SK-N-SH (cell line): Measurements from ENCODE around the gene TRMU. TPM values are rescaled to one million over a fixed set of nuclear protein-coding genes. Genes with fewer than 3 reads are reported as not detected.

ENCODE experiments used
- CTCF ChIA-PET: fragments of 300-600, 350-600 bp; formaldehyde crosslinking; extraction: SDS; loops from one replicate; lab custom pipeline; 2021; lab: Yijun Ruan, JAX
- POLR2A ChIA-PET: fragments of 350-600 bp; sonication (Branson Sonifier 250); formaldehyde crosslinking; extraction: SDS; loops from one replicate; lab custom pipeline; 2020; ENCODE audit warnings: antibody characterized with exemption, inconsistent platforms; lab: Yijun Ruan, JAX
- DNase-seq: peaks from one replicate; pipeline ENCODE4 v3.0.0; 2012
- H2AFZ ChIP-seq: fragments of 200-600 bp; sonication (generic); 2 replicates; pipeline ENCODE4 v1.8.1; 2016; ENCODE audit warnings: antibody characterized with exemption, mild to moderate bottlenecking, low read depth
- H3F3A ChIP-seq: fragments of 200-600 bp; sonication (generic); replicated peaks from 2 replicates; pipeline ENCODE3; 2016; ENCODE audit warnings: antibody characterized with exemption, mild to moderate bottlenecking; ENCODE audit not compliant: insufficient read depth
- H3K27ac ChIP-seq, 2 experiments: fragments of 200-500 bp in 1 of 2; fragments of 200-600 bp in 1 of 2; sonication (Bioruptor generic) in 1 of 2; sonication (generic), shearing (Covaris generic) in 1 of 2; 2 replicates each; pipeline versions ENCODE4 v1.5.1 to v1.6.1; 2014 to 2016; ENCODE audit warnings: low read depth in 2 of 2, inconsistent platforms in 1 of 2, low read length in 1 of 2, mild to moderate bottlenecking in 1 of 2, mixed read lengths in 1 of 2
- H3K27me3 ChIP-seq: fragments of 200-600 bp; sonication (generic), shearing (Covaris generic); 2 replicates; pipeline ENCODE4 v1.6.1; 2016; ENCODE audit warnings: mixed run types; ENCODE audit not compliant: insufficient read depth
- H3K36me3 ChIP-seq, 2 experiments: fragments of 200-500 bp in 1 of 2; fragments of 200-600 bp in 1 of 2; sonication (Bioruptor generic) in 1 of 2; sonication (generic) in 1 of 2; replicated peaks in 1 of 2; 2 replicates each; pipeline versions ENCODE3 to v1.5.1; 2014 to 2016; ENCODE audit warnings: low read length in 1 of 2, mild to moderate bottlenecking in 1 of 2; ENCODE audit not compliant: insufficient read depth in 2 of 2, control insufficient read depth in 1 of 2
- H3K4me1 ChIP-seq, 2 experiments: fragments of 200-500 bp in 1 of 2; fragments of 200-600 bp in 1 of 2; sonication (Bioruptor generic) in 1 of 2; sonication (generic), shearing (Covaris generic) in 1 of 2; 2 replicates each; pipeline versions ENCODE4 v1.5.1 to v1.6.1; 2014 to 2016; ENCODE audit warnings: low read depth in 1 of 2, low read length in 1 of 2, mixed run types in 1 of 2; ENCODE audit not compliant: insufficient read depth in 2 of 2, control insufficient read depth in 1 of 2
- H3K4me2 ChIP-seq: fragments of 200-600 bp; sonication (generic), shearing (Covaris generic); 2 replicates; pipeline ENCODE4 v1.6.1; 2017; ENCODE audit warnings: mixed run types
- H3K4me3 ChIP-seq, 2 experiments: fragments of 200-500 bp in 1 of 2; fragments of 200-600 bp in 1 of 2; sonication (Bioruptor generic) in 1 of 2; sonication (generic), shearing (Covaris generic) in 1 of 2; 2 replicates each; pipeline versions ENCODE4 v1.5.1 to v1.8.1; 2014 to 2016; ENCODE audit warnings: low read depth in 2 of 2, inconsistent platforms in 1 of 2, low read length in 1 of 2, mild to moderate bottlenecking in 1 of 2, mixed read lengths in 1 of 2, moderate library complexity in 1 of 2
- H3K79me2 ChIP-seq: fragments of 200-600 bp; sonication (generic); 2 replicates; pipeline ENCODE4 v1.8.1; 2017; ENCODE audit warnings: mild to moderate bottlenecking; ENCODE audit not compliant: insufficient read depth
- H3K9ac ChIP-seq: fragments of 200-600 bp; sonication (generic); 2 replicates; pipeline ENCODE4 v1.6.1; 2017; ENCODE audit warnings: mixed run types
- H3K9me2 ChIP-seq: fragments of 200-600 bp; sonication (generic); 2 replicates; pipeline ENCODE4 v1.6.1; 2017; ENCODE audit warnings: mixed run types
- H3K9me3 ChIP-seq: fragments of 200-600 bp; sonication (generic); 2 replicates; pipeline ENCODE4 v1.6.1; 2017; ENCODE audit warnings: mixed run types, mild to moderate bottlenecking, moderate library complexity
- H4K20me1 ChIP-seq: fragments of 200-600 bp; sonication (generic); 2 replicates; pipeline ENCODE4 v1.6.1; 2017; ENCODE audit warnings: mild to moderate bottlenecking, mixed run types; ENCODE audit not compliant: insufficient read depth
- ELF1 ChIP-seq: IDR thresholded peaks from 2 replicates; pipeline ENCODE4 v1.4.0; 2012
- EZH2phosphoT487 ChIP-seq: fragments of 200-600 bp; sonication (generic); IDR thresholded peaks from 2 replicates; pipeline ENCODE4 v1.6.1; 2017; ENCODE audit warnings: low read depth, mixed run types, mild to moderate bottlenecking, antibody characterized with exemption, moderate library complexity, borderline replicate concordance
- FOXJ3 ChIP-seq: sonication (generic); formaldehyde crosslinking; IDR thresholded peaks from 2 replicates; pipeline ENCODE4 v1.5.1; 2020; ENCODE audit warnings: mild to moderate bottlenecking, missing genetic modification reagents
- FOXM1 ChIP-seq: IDR thresholded peaks from 2 replicates; pipeline ENCODE4 v1.4.0; 2012; ENCODE audit warnings: low read depth, mild to moderate bottlenecking
- MEF2A ChIP-seq: IDR thresholded peaks from 2 replicates; pipeline ENCODE4 v1.4.0; 2012; ENCODE audit warnings: low read depth, borderline replicate concordance
- MXI1 ChIP-seq: IDR thresholded peaks from 2 replicates; pipeline ENCODE4 v1.6.1; 2012; ENCODE audit warnings: mild to moderate bottlenecking, low read depth, low read length, improper control_type of control experiment
- NFIC ChIP-seq: IDR thresholded peaks from 2 replicates; pipeline ENCODE4 v1.4.0; 2012; ENCODE audit warnings: borderline replicate concordance
- NRF1 ChIP-seq: IDR thresholded peaks from 2 replicates; pipeline ENCODE4 v1.6.1; 2012; ENCODE audit warnings: low read depth, mild to moderate bottlenecking, low read length
- POLR2AphosphoS5 ChIP-seq: IDR thresholded peaks from 2 replicates; pipeline ENCODE4 v1.6.1; 2012; ENCODE audit warnings: low read depth, low read length
- RAD21 ChIP-seq: IDR thresholded peaks from 2 replicates; pipeline ENCODE4 v1.6.1; 2012; ENCODE audit warnings: mild to moderate bottlenecking, low read length
- RXRA ChIP-seq: IDR thresholded peaks from 2 replicates; pipeline ENCODE4 v1.4.0; 2012; ENCODE audit warnings: low read depth, mild to moderate bottlenecking, borderline replicate concordance
- SMC3 ChIP-seq: IDR thresholded peaks from 2 replicates; pipeline ENCODE4 v1.6.1; 2012; ENCODE audit warnings: low read depth, low read length, improper control_type of control experiment
- TAF1 ChIP-seq: IDR thresholded peaks from 2 replicates; pipeline ENCODE4 v1.6.1; 2012; ENCODE audit warnings: low read depth, mild to moderate bottlenecking, low read length, moderate library complexity, borderline replicate concordance
- TCF12 ChIP-seq: IDR thresholded peaks from 2 replicates; pipeline ENCODE4 v1.4.0; 2012
- TEAD4 ChIP-seq: IDR thresholded peaks from 2 replicates; pipeline ENCODE4 v1.4.0; 2012; ENCODE audit warnings: mild to moderate bottlenecking, borderline replicate concordance; ENCODE audit not compliant: insufficient read depth
- WGBS: methylation state at CpG from one replicate; pipeline ENCODE4 v1.1.6; 2017; ENCODE audit warnings: low lambda C conversion rate; 5-methylcytosine and 5-hydroxymethylcytosine counted together
- polyA plus RNA-seq, 3 experiments: library from polyadenylated mRNA; depleted of rRNA; stranded (reverse); fragments of >200 nt; gene quantifications; 2 replicates each; pipeline ENCODE4 v1.2.3, GENCODE V29; 2012
- TF ChIP-seq, protein P1 (sequence below): IDR thresholded peaks from 2 replicates; pipeline ENCODE4; 2012
- TF ChIP-seq, protein P2 (sequence below): IDR thresholded peaks from 2 replicates; pipeline ENCODE4 v1.4.0; 2012; ENCODE audit warnings: low read depth
- TF ChIP-seq, protein P3 (sequence below): IDR thresholded peaks from 2 replicates; pipeline ENCODE4 v1.4.0; 2012; ENCODE audit warnings: low read depth, borderline replicate concordance
- TF ChIP-seq, protein P4 (sequence below): IDR thresholded peaks from 2 replicates; pipeline ENCODE4 v1.6.1; 2012; ENCODE audit warnings: mild to moderate bottlenecking, low read depth, low read length, moderate library complexity

TRMU gene
- polyA plus RNA-seq, 1 of the 3 experiments (the other 2 are of a cell fraction): 47.1 TPM

DNA sequence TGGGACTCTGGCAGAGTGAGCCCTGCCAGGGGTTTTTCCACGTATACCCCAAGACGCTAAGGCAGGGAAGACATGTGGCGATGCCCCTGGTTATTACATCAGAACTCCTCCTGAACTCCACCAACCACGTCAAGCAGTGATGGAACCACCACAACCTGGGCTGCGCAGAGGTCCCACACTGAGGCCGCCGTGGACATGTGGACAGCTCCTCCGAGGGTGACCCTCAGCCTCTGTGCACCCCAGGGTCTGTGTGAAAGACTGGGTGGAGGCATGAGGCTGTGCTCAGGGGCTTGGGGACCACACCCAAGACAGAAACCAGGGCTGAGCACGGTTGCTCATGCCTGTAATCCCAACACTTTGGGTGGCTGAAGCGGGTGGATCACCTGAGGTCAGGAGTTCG is 52.2 kb downstream of the TRMU start (continued):
- TF ChIP-seq, protein P1, sequence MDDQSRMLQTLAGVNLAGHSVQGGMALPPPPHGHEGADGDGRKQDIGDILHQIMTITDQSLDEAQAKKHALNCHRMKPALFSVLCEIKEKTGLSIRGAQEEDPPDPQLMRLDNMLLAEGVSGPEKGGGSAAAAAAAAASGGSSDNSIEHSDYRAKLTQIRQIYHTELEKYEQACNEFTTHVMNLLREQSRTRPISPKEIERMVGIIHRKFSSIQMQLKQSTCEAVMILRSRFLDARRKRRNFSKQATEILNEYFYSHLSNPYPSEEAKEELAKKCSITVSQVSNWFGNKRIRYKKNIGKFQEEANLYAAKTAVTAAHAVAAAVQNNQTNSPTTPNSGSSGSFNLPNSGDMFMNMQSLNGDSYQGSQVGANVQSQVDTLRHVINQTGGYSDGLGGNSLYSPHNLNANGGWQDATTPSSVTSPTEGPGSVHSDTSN: no peak
- TF ChIP-seq TCF12 (no peak), RXRA (no peak)

DNA sequence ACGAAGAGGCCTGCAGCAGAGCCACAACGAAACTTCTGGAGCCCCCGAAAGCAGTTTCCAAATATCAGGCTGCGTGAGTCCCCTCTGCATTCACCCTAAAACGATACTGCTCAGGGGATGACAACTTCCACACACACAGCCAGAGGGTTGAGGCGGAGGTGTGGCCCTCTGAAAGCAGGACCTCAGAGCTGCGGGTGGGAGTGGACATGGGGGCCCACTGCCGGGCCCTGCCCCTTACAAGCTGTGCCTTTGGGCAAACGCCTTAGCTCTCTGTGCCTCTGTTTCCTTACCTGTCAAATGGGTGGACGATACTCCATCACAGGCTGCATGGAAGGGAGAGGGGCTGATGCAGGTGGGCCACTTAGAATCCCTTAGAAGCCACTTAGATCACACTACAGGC is 53.1 kb downstream of the TRMU start:
- no peak overlapping the region for H2AFZ ChIP-seq
- H4K20me1 ChIP-seq: no peaks in the 10 kb centered on the region
- no peak for TF ChIP-seq MXI1
- TF ChIP-seq, protein P2, sequence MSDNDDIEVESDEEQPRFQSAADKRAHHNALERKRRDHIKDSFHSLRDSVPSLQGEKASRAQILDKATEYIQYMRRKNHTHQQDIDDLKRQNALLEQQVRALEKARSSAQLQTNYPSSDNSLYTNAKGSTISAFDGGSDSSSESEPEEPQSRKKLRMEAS: no peak
- TF ChIP-seq TAF1: no peak
- no peak for TF ChIP-seq NRF1
- TF ChIP-seq EZH2phosphoT487: no peak
- TF ChIP-seq FOXJ3 (CRISPR knock-in tag): no peak
- no peak for TF ChIP-seq FOXM1
- no peak for TF ChIP-seq MEF2A
- TF ChIP-seq TEAD4: no peak
- TF ChIP-seq ELF1: no peak
- no peak for TF ChIP-seq NFIC
- no peak for TF ChIP-seq SMC3
- no peak for TF ChIP-seq RAD21
- TF ChIP-seq, protein P3, sequence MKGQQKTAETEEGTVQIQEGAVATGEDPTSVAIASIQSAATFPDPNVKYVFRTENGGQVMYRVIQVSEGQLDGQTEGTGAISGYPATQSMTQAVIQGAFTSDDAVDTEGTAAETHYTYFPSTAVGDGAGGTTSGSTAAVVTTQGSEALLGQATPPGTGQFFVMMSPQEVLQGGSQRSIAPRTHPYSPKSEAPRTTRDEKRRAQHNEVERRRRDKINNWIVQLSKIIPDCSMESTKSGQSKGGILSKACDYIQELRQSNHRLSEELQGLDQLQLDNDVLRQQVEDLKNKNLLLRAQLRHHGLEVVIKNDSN: no peak
- TF ChIP-seq POLR2AphosphoS5: no peak
- TF ChIP-seq, protein P4, sequence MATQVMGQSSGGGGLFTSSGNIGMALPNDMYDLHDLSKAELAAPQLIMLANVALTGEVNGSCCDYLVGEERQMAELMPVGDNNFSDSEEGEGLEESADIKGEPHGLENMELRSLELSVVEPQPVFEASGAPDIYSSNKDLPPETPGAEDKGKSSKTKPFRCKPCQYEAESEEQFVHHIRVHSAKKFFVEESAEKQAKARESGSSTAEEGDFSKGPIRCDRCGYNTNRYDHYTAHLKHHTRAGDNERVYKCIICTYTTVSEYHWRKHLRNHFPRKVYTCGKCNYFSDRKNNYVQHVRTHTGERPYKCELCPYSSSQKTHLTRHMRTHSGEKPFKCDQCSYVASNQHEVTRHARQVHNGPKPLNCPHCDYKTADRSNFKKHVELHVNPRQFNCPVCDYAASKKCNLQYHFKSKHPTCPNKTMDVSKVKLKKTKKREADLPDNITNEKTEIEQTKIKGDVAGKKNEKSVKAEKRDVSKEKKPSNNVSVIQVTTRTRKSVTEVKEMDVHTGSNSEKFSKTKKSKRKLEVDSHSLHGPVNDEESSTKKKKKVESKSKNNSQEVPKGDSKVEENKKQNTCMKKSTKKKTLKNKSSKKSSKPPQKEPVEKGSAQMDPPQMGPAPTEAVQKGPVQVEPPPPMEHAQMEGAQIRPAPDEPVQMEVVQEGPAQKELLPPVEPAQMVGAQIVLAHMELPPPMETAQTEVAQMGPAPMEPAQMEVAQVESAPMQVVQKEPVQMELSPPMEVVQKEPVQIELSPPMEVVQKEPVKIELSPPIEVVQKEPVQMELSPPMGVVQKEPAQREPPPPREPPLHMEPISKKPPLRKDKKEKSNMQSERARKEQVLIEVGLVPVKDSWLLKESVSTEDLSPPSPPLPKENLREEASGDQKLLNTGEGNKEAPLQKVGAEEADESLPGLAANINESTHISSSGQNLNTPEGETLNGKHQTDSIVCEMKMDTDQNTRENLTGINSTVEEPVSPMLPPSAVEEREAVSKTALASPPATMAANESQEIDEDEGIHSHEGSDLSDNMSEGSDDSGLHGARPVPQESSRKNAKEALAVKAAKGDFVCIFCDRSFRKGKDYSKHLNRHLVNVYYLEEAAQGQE: no peak
- H3K4me2 ChIP-seq: no peak overlapping the region
- H3K27ac ChIP-seq: no peak overlapping the region
- DNase-seq: no peak
- H3K27me3 ChIP-seq: no peaks in the 10 kb centered on the region
- 63% methylated on average over 7 of the region's 10 CpGs for WGBS
- no peaks in the 10 kb centered on the region for H3K79me2 ChIP-seq
- CTCF ChIA-PET: interaction anchor here (2.3 kb wide), 1 partner anchor 21 kb away, joined by 12 read pairs; no protein-coding TSS in a partner anchor
- no peaks in the 10 kb centered on the region; a peak in 1 of 4 replicates for H3K4me1 ChIP-seq
- POLR2A ChIA-PET: no interaction called here
- H3K9ac ChIP-seq: no peak overlapping the region
- H3K9me2 ChIP-seq: no peaks in the 10 kb centered on the region
- H3K36me3 ChIP-seq: no peaks in the 10 kb centered on the region
- H3K4me3 ChIP-seq: no peak overlapping the region
- no peaks in the 10 kb centered on the region for H3F3A ChIP-seq
- H3K9me3 ChIP-seq: no peaks in the 10 kb centered on the region
